Measurements from ENCODE around the gene KCND3. TPM values are rescaled to one million over a fixed set of nuclear protein-coding genes. Genes with fewer than 3 reads are reported as not detected.

KCND3 gene
- total RNA-seq, 4 donors from 2014 or later, result 1.4 to 3.5 (median 3.0) TPM

- peaks cover 0 to 15% (median 4%) of the 10 kb centered on the region in 4 donors for H3K4me1 ChIP-seq
- H3K9me3 ChIP-seq, result no peaks in the 10 kb centered on the region
- in situ Hi-C loops (cut with MboI; ENCODE audit: low pct_ligation_motif_present in 1 of 4, low pct_unique_long_range_greater_than_20kb in 1 of 4, low sequenced_read_pairs in 3 of 4) (no loop called here), intact Hi-C loops (cut with DNase I; ENCODE audit: low total_unique reads) (no loop called here)
- TF ChIP-seq POLR2AphosphoS5 (IDR thresholded peaks at IDR 0.05) (no peak), EP300 (IDR thresholded peaks at IDR 0.05; ENCODE audit: low read depth) (no peak), CTCF (IDR thresholded peaks at IDR 0.05) (no peak), POLR2A (IDR thresholded peaks at IDR 0.05) (no peak)
- H3K27me3 ChIP-seq, result no peaks in the 10 kb centered on the region
- DNase-seq, result no peak
- no peak overlapping the region for H3K4me3 ChIP-seq
- H3K36me3 ChIP-seq, result no peaks in the 10 kb centered on the region
- H3K27ac ChIP-seq, result peak overlapping the region in 1 of 4 donors; percentile 32
- WGBS, 2 donors (ENCODE audit: low coverage in 1 of 2), result 58% methylated on average over 4 of the region's 4 CpGs; no CpG with 5 or more reads in 1 of the 2 donors
Measured at GRCh38 chr1:111879081-111879480, 110.4 kb downstream of the KCND3 start.

GRCh38 chr1:111878649-111879048 is 110.8 kb downstream of the KCND3 start:
- H3K27me3 ChIP-seq, result no peaks in the 10 kb centered on the region
- intact Hi-C loops (cut with DNase I; ENCODE audit: low total_unique reads) (no loop called here), in situ Hi-C loops (cut with MboI; ENCODE audit: low pct_ligation_motif_present in 1 of 4, low pct_unique_long_range_greater_than_20kb in 1 of 4, low sequenced_read_pairs in 3 of 4) (no loop called here)
- DNase-seq, result no peak
- peaks cover 0 to 15% (median 4%) of the 10 kb centered on the region in 4 donors for H3K4me1 ChIP-seq
- H3K9me3 ChIP-seq, result no peaks in the 10 kb centered on the region
- H3K4me3 ChIP-seq, result no peak overlapping the region
- no peaks in the 10 kb centered on the region for H3K36me3 ChIP-seq
- 11% methylated on average over 1 of the region's 1 CpG; no CpG with 5 or more reads in 1 of the 2 donors for WGBS, 2 donors (ENCODE audit: low coverage in 1 of 2)
- TF ChIP-seq POLR2A (IDR thresholded peaks at IDR 0.05) (no peak), EP300 (IDR thresholded peaks at IDR 0.05; ENCODE audit: low read depth) (no peak), CTCF (IDR thresholded peaks at IDR 0.05) (no peak), POLR2AphosphoS5 (IDR thresholded peaks at IDR 0.05) (no peak)
- peak overlapping the region in 1 of 4 donors; percentile 32 for H3K27ac ChIP-seq

- Histone ChIP-seq H3K4me3 (no peak overlapping the region), H3K27me3 (no peaks in the 10 kb centered on the region), H3K36me3 (no peaks in the 10 kb centered on the region), H3K4me1 (peaks cover 0 to 15% (median 4%) of the 10 kb centered on the region in 4 donors), H3K27ac (no peak overlapping the region), H3K9me3 (no peaks in the 10 kb centered on the region)
- DNase-seq, result no peak
- in situ Hi-C loops (cut with MboI; ENCODE audit: low pct_ligation_motif_present in 1 of 4, low pct_unique_long_range_greater_than_20kb in 1 of 4, low sequenced_read_pairs in 3 of 4) (no loop called here), intact Hi-C loops (cut with DNase I; ENCODE audit: low total_unique reads) (no loop called here)
- TF ChIP-seq POLR2A (IDR thresholded peaks at IDR 0.05) (no peak), EP300 (IDR thresholded peaks at IDR 0.05; ENCODE audit: low read depth) (no peak), CTCF (IDR thresholded peaks at IDR 0.05) (no peak)
- 81% methylated on average over 7 of the region's 7 CpGs; no CpG with 5 or more reads in 1 of the 2 donors for WGBS, 2 donors (ENCODE audit: low coverage in 1 of 2)
Measured at GRCh38 chr1:111878091-111878490, 111.4 kb downstream of the KCND3 start.

GRCh38 chr1:111876631-111877030 is 112.8 kb downstream of the KCND3 start:
- Histone ChIP-seq H3K4me1 (peaks cover 0 to 15% (median 4%) of the 10 kb centered on the region in 4 donors), H3K27ac (no peak overlapping the region), H3K9me3 (no peaks in the 10 kb centered on the region), H3K36me3 (no peaks in the 10 kb centered on the region), H3K4me3 (no peak overlapping the region), H3K27me3 (no peaks in the 10 kb centered on the region)
- intact Hi-C loops (cut with DNase I; ENCODE audit: low total_unique reads) (no loop called here), in situ Hi-C loops (cut with MboI; ENCODE audit: low pct_ligation_motif_present in 1 of 4, low pct_unique_long_range_greater_than_20kb in 1 of 4, low sequenced_read_pairs in 3 of 4) (no loop called here)
- no peak for DNase-seq
- WGBS, 2 donors (ENCODE audit: low coverage in 1 of 2), result 76% methylated on average over 3 of the region's 3 CpGs; no CpG with 5 or more reads in 1 of the 2 donors
- no peak for TF ChIP-seq POLR2AphosphoS5 (IDR thresholded peaks at IDR 0.05)
- TF ChIP-seq CTCF (IDR thresholded peaks at IDR 0.05), result no peak
- TF ChIP-seq POLR2A (IDR thresholded peaks at IDR 0.05), result no peak
- TF ChIP-seq EP300 (IDR thresholded peaks at IDR 0.05; ENCODE audit: low read depth), result no peak
